Activated CD8-positive, alpha-beta T cell treated with anti-CD3 and anti-CD28 coated beads for 36 hours (primary cell): ENCODE measurements around the gene CHST15. TPM values are rescaled to one million over a fixed set of nuclear protein-coding genes. Genes with fewer than 3 reads are reported as not detected.

ENCODE experiments used
- ATAC-seq: fragments of 200-7000 bp; cut with Tn5 transposase; one replicate; pipeline ENCODE4 v1.10.0; 2021; ENCODE audit warnings: mild to moderate bottlenecking, moderate library complexity
- CTCF ChIA-PET: fragments of 350-600 bp; sonication (Branson Sonifier 250); formaldehyde crosslinking; loops from one replicate; lab custom pipeline; 2021; ENCODE audit warnings: antibody characterized with exemption; lab: Charles Lee
- POLR2A ChIA-PET: fragments of 350-600 bp; sonication (Branson Sonifier 250); formaldehyde crosslinking; loops from one replicate; lab custom pipeline; 2021; ENCODE audit warnings: antibody characterized with exemption; lab: Charles Lee
- DNase-seq: peaks from one replicate; pipeline ENCODE4 v3.0.0-alpha.2; 2020
- H3K27ac Mint-ChIP-seq: one replicate; pipeline ENCODE4 v1.8.0; 2021; ENCODE audit warnings: mild to moderate bottlenecking, mixed read lengths
- H3K27me3 Mint-ChIP-seq: one replicate; pipeline ENCODE4 v1.8.0; 2021; ENCODE audit warnings: mixed read lengths
- H3K36me3 Mint-ChIP-seq: one replicate; pipeline ENCODE4 v1.8.0; 2021; ENCODE audit warnings: low read depth, mixed read lengths
- H3K4me1 Mint-ChIP-seq: one replicate; pipeline ENCODE4 v1.8.0; 2021; ENCODE audit warnings: low read depth, mixed read lengths
- H3K4me3 Mint-ChIP-seq: one replicate; pipeline ENCODE4 v1.8.0; 2021; ENCODE audit warnings: mild to moderate bottlenecking, moderate library complexity, mixed read lengths
- H3K9me3 Mint-ChIP-seq: one replicate; pipeline ENCODE4 v1.8.0; 2021; ENCODE audit warnings: mixed read lengths
- intact Hi-C: fragments of 100-400 bp; cut with micrococcal nuclease; formaldehyde crosslinking; loops from one replicate; pipeline ENCODE4 v1.10.0; 2022
- total RNA-seq, 2 experiments: library from RNA; stranded (reverse); gene quantifications; one replicate each; pipeline ENCODE4 v1.2.3, GENCODE V29; 2021
- TF ChIP-seq, protein P1 (sequence below): fragments of 200-600 bp; IDR thresholded peaks from one replicate; pipeline ENCODE4 v1.8.0; 2022; ENCODE audit warnings: antibody characterized with exemption, mild to moderate bottlenecking

Gene CHST15
- total RNA-seq, 2 experiments from 2014 or later, result 0.36 to 0.81 TPM

GRCh38 chr10:123988694-123989093, 104.7 kb downstream of the CHST15 start:
- ChIA-PET CTCF (interaction anchor here (1.6 kb wide), 1 partner anchor 400 kb away, joined by 6 read pairs; no protein-coding TSS in a partner anchor), POLR2A (no interaction called here)
- TF ChIP-seq, protein P1, sequence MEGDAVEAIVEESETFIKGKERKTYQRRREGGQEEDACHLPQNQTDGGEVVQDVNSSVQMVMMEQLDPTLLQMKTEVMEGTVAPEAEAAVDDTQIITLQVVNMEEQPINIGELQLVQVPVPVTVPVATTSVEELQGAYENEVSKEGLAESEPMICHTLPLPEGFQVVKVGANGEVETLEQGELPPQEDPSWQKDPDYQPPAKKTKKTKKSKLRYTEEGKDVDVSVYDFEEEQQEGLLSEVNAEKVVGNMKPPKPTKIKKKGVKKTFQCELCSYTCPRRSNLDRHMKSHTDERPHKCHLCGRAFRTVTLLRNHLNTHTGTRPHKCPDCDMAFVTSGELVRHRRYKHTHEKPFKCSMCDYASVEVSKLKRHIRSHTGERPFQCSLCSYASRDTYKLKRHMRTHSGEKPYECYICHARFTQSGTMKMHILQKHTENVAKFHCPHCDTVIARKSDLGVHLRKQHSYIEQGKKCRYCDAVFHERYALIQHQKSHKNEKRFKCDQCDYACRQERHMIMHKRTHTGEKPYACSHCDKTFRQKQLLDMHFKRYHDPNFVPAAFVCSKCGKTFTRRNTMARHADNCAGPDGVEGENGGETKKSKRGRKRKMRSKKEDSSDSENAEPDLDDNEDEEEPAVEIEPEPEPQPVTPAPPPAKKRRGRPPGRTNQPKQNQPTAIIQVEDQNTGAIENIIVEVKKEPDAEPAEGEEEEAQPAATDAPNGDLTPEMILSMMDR, result no peak
- ATAC-seq (no peak), DNase-seq (no peak)
- no peaks in the 10 kb centered on the region for H3K36me3 Mint-ChIP-seq
- H3K4me3 Mint-ChIP-seq, result no peak overlapping the region
- H3K4me1 Mint-ChIP-seq, result peaks cover 3% of the 10 kb centered on the region
- intact Hi-C loops, result no loop called here
- peaks cover 38% of the 10 kb centered on the region for H3K27me3 Mint-ChIP-seq
- H3K9me3 Mint-ChIP-seq, result peaks cover 2% of the 10 kb centered on the region
- no peak overlapping the region for H3K27ac Mint-ChIP-seq

DNA sequence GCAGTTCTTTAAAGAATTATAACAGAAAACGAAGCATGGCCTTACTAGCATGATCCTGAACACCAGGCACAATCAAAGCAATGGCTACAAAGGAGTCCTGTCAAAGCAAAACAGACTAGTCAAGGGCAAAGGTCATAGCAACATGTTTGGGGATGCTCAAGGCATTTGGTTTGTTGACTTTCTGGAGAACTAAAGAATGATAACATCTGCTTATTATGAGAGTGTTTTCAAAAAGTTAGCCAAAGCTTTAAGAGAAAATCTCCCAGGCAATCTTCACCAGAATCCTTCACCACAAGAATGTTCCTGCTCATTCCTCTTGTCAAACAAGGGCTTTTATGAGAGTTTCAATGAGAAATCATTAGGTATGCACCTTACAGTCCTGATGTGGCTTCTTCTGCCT, 106.7 kb downstream of the CHST15 start:
- Mint-ChIP-seq H3K27ac (no peak overlapping the region), H3K27me3 (peaks cover 29% of the 10 kb centered on the region), H3K4me1 (peaks cover 3% of the 10 kb centered on the region), H3K36me3 (no peaks in the 10 kb centered on the region), H3K4me3 (no peak overlapping the region), H3K9me3 (peaks cover 2% of the 10 kb centered on the region)
- no peak for DNase-seq
- CTCF ChIA-PET, result interaction anchor here (0.8 to 1.5 kb wide), 2 partner anchors 10 to 402 kb away, joined by 4 to 6 read pairs; no protein-coding TSS in a partner anchor
- no peak for ATAC-seq
- TF ChIP-seq, protein P1, result no peak
- POLR2A ChIA-PET, result no interaction called here
- intact Hi-C loops, result no loop called here

- ATAC-seq (no peak), DNase-seq (no peak)
- POLR2A ChIA-PET, result no interaction called here
- H3K27ac Mint-ChIP-seq, result no peak overlapping the region
- no peaks in the 10 kb centered on the region for H3K36me3 Mint-ChIP-seq
- no peaks in the 10 kb centered on the region for H3K9me3 Mint-ChIP-seq
- CTCF ChIA-PET, result interaction anchor here (1.2 to 1.3 kb wide), 2 partner anchors 392 to 414 kb away, joined by 4 read pairs; no protein-coding TSS in a partner anchor
- intact Hi-C loops, result no loop called here
- no peak overlapping the region for H3K4me3 Mint-ChIP-seq
- peaks cover 64% of the 10 kb centered on the region for H3K27me3 Mint-ChIP-seq
- TF ChIP-seq, protein P1, result no peak
- H3K4me1 Mint-ChIP-seq, result peaks cover 2% of the 10 kb centered on the region
Measured at GRCh38 chr10:123974406-123974805, 119.0 kb downstream of the CHST15 start.

DNA sequence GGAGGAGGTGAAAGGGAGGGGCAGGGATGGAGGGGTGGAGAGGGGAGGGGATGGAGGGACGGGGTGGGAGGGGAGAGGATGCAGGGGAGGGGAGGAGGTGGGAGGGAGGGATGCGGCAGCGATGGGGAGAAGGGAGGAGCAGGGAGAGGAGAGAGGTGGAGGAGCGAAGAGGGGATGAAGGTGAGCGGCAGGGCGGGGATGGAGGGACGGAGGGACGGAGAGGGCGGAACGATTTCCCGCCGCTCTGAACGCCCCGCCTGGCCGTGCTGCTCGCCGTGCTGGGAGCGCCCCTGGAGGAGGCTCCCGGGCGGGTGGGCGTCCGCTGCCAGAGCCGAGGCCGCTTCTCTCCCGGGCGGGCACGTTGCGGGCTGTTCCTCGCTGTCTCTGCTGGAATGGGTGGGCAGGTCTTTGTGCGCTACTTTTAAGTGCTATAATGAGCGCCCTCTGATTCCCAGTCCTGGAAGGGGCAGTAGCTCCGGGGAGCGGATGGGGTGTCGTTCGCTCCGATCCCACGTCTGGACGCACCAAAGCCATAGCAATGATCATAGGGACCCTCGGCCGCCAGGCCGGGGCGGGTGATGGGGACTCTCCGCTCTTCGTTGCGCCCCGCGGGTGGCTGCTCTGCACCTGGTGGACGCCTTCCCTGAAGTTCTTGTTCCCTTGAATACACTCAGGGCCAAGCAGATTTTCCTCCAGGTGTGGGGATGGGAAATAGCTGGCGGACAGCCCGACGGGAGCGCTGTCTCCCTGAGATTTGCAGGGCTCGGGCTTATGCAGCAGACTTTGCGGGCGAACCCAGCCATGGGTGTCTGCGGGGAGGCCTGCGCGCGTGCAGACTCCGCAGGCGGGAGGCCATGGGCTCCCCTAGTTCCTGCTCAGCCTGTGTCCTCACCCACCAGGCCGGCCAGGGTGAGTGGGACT, 120.7 kb downstream of the CHST15 start:
- TF ChIP-seq, protein P1, result no peak
- intact Hi-C loops, result no loop called here
- CTCF ChIA-PET, result interaction anchor here (1.3 kb wide), 1 partner anchor 400 kb away, joined by 3 read pairs; no protein-coding TSS in a partner anchor
- no peak overlapping the region for H3K27ac Mint-ChIP-seq
- H3K4me3 Mint-ChIP-seq, result no peak overlapping the region
- H3K9me3 Mint-ChIP-seq, result no peaks in the 10 kb centered on the region
- peaks cover 2% of the 10 kb centered on the region for H3K4me1 Mint-ChIP-seq
- H3K27me3 Mint-ChIP-seq, result peaks cover 74% of the 10 kb centered on the region
- POLR2A ChIA-PET, result no interaction called here
- DNase-seq (no peak), ATAC-seq (no peak)
- no peaks in the 10 kb centered on the region for H3K36me3 Mint-ChIP-seq

DNA sequence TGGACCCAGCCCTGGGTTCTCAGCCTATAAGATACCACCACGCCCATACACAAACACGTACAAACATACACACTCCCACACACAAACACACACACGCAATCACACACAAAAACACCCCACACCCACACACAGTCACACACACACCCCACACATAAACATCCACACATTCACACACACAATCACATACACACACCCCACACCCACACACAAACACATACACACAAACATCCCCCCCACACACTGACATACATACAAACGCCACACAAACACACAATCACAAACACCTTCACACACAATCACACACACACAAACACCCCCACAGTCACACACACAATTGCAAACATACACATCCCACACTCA, 122.5 kb downstream of the CHST15 start:
- peaks cover 2% of the 10 kb centered on the region for H3K4me1 Mint-ChIP-seq
- intact Hi-C loops, result no loop called here
- no peaks in the 10 kb centered on the region for H3K9me3 Mint-ChIP-seq
- no peak for ATAC-seq
- POLR2A ChIA-PET, result no interaction called here
- TF ChIP-seq, protein P1, result no peak
- peaks cover 67% of the 10 kb centered on the region for H3K27me3 Mint-ChIP-seq
- H3K27ac Mint-ChIP-seq, result no peak overlapping the region
- DNase-seq, result no peak
- CTCF ChIA-PET, result no interaction called here
- H3K4me3 Mint-ChIP-seq, result no peak overlapping the region
- no peaks in the 10 kb centered on the region for H3K36me3 Mint-ChIP-seq
